IPS-15b (cell line): ENCODE results near the gene TRAPPC2L.

ENCODE experiments used
- H3K27me3 ChIP-seq: one replicate; pipeline ENCODE4 v1.6.1; 2013; ENCODE audit warnings: low read length; ENCODE audit not compliant: control insufficient read depth, insufficient read depth
- H3K36me3 ChIP-seq: one replicate; pipeline ENCODE4 v1.6.1; 2013; ENCODE audit warnings: low read length; ENCODE audit not compliant: control insufficient read depth, insufficient read depth
- H3K4me1 ChIP-seq: one replicate; pipeline ENCODE4 v1.6.1; 2013; ENCODE audit warnings: mild to moderate bottlenecking, low read length; ENCODE audit not compliant: control insufficient read depth, insufficient read depth
- H3K4me3 ChIP-seq: one replicate; pipeline ENCODE4 v1.5.1; 2013; ENCODE audit warnings: low read depth, low read length
- H3K9ac ChIP-seq: one replicate; pipeline ENCODE4 v1.6.1; 2013; ENCODE audit warnings: low read depth, mild to moderate bottlenecking, low read length
- H3K9me3 ChIP-seq: one replicate; pipeline ENCODE4 v1.6.1; 2013; ENCODE audit warnings: mild to moderate bottlenecking, low read length; ENCODE audit not compliant: control insufficient read depth, insufficient read depth

TRAPPC2L gene

DNA sequence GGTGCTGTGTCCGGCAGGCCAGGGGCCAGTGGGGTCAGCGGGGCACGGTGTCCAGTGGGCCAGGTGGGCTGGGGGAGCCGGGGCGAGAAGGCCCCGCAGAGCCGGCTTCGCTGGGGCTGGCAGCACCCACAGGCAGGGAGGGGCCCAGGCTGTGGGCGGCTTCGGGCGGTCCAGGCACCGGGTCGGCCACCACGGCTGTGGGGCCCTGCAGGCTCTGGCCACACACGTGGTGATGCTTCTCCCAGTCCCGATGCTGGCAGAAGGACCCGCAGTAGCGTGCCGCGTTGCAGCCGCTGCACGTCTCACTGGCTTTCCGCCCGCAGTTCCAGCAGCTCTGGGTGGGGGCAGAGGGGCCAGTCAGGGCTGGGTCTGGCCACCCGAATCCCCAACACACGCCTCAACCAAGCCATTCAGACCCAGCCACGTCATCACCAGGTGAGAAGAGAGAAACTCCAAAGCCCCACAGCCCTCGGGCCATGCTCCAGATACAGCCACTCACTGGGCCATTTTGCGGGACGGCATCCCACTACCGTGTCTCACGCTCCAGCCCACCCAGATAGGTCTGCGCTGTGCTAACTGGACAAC is 20.1 kb downstream of the TRAPPC2L start:
- Histone ChIP-seq H3K27me3 (no peaks in the 10 kb centered on the region), H3K9ac (no peak overlapping the region), H3K4me3 (no peak overlapping the region), H3K9me3 (no peaks in the 10 kb centered on the region), H3K36me3 (no peaks in the 10 kb centered on the region), H3K4me1 (no peaks in the 10 kb centered on the region)

DNA sequence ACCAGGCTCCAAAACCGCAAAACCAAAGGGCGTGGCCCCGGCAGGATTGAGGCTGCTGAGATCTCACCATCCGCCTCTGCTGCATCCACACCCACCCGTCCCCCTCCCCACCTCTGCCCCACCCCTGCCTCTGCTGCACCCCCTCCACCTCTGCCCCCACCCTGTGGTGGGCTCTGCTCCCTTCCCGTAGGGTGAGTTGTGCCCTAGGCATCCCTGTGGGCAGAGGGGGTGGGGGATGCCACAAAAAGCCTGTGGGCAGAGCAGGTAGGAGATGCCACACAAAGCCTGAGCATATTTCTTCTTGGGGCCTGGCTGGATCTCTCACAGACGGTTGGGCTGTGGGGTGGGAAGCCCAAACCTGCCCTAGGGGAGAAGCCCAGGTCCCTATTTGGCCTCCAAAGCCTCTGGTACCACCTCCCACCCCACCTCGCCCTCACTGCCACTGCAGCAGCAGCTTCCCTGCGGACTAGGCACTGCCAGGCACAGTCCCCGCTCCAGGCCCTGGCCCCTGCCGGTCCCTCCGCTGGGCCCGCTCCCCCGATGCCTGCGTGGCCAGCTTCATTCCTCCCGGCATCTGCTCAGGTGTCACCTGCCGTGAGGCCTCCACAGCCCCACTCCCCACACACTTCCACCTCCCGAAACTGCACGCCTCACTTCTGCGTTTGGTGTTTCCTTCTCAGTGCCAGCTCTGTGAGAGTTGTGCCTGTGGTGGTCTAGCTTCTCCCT is 20.8 kb downstream of the TRAPPC2L start:
- Histone ChIP-seq H3K36me3 (no peaks in the 10 kb centered on the region), H3K4me3 (no peak overlapping the region), H3K9ac (no peak overlapping the region), H3K9me3 (no peaks in the 10 kb centered on the region), H3K27me3 (no peaks in the 10 kb centered on the region), H3K4me1 (no peaks in the 10 kb centered on the region)

DNA sequence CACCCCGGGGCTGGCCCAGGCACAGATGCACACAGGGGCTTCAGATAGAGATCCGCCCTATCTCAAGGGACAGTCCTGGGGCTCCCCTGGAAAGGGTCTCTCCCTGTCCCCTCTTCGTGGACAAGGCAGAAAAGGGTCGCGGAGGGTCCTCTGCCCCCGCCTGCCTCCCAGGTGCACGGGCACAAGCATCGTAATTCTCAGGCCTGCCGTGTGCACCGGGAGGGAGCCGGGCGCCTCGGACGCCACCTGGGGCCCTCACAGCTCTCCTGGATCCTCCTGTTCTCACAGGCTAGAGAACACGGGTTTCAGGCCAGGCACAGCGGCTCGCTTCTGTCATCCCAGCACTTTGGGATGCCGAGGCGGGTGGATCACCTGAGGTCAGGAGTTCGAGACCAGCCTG is 21.4 kb downstream of the TRAPPC2L start:
- no peaks in the 10 kb centered on the region for H3K9me3 ChIP-seq
- no peak overlapping the region for H3K9ac ChIP-seq
- no peaks in the 10 kb centered on the region for H3K4me1 ChIP-seq
- H3K36me3 ChIP-seq: no peaks in the 10 kb centered on the region
- no peaks in the 10 kb centered on the region for H3K27me3 ChIP-seq
- no peak overlapping the region for H3K4me3 ChIP-seq

DNA sequence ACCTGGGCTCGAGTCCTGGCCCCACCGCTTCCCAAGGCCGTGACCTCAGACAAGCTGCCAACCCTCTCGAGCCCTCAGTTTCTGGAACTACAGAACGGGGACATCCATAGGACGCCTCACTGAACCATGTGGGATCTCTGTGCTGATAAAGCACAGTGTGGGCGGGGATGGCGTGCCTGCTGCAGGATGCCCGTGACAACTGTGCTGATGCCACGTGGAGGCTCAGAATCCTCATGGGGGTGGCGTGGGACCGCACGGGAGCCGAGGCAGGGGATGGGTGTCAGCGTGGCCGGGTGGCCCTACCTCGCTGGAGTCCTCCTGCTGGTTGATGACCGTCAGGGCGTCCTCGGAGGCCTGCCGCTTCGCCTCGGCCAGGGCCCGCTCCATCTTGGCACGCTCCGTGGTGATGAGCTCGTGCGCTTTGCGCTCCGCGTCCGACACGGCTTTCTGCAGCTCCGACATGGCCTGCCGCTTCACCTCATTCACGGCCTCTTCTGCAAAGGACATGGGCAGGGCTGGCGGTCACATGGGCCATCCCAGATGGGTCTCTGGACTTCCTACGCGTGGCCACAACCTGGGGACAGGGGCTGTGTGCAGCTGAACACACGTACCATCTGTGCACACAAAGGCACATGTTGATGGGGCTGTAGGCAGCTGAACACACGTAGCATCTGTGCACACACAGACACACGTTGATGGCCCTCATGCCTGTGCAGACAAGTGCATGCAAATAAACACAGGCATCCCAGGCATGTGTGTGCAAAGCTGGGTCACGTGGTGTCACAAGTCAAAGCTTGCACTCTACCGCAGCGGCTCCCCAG is 22.2 kb downstream of the TRAPPC2L start:
- Histone ChIP-seq H3K9ac (no peak overlapping the region), H3K9me3 (no peaks in the 10 kb centered on the region), H3K36me3 (no peaks in the 10 kb centered on the region), H3K4me1 (no peaks in the 10 kb centered on the region), H3K4me3 (no peak overlapping the region), H3K27me3 (no peaks in the 10 kb centered on the region)

DNA sequence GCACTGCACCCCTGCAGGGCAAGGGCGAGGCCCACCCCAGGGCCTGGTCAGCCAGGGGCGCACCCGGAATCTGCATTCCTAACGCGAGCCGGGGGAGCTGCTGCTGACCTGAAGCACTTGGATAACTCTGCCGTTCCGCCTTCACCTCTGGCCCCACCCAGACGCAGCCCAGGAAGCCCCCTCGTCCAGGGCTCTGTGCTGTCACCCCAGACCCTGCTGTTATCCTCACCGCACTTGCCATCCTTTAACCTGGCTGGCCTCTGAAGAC is 22.8 kb downstream of the TRAPPC2L start:
- Histone ChIP-seq H3K4me1 (no peaks in the 10 kb centered on the region), H3K4me3 (no peak overlapping the region), H3K9ac (no peak overlapping the region), H3K36me3 (no peaks in the 10 kb centered on the region), H3K9me3 (no peaks in the 10 kb centered on the region), H3K27me3 (no peaks in the 10 kb centered on the region)

DNA sequence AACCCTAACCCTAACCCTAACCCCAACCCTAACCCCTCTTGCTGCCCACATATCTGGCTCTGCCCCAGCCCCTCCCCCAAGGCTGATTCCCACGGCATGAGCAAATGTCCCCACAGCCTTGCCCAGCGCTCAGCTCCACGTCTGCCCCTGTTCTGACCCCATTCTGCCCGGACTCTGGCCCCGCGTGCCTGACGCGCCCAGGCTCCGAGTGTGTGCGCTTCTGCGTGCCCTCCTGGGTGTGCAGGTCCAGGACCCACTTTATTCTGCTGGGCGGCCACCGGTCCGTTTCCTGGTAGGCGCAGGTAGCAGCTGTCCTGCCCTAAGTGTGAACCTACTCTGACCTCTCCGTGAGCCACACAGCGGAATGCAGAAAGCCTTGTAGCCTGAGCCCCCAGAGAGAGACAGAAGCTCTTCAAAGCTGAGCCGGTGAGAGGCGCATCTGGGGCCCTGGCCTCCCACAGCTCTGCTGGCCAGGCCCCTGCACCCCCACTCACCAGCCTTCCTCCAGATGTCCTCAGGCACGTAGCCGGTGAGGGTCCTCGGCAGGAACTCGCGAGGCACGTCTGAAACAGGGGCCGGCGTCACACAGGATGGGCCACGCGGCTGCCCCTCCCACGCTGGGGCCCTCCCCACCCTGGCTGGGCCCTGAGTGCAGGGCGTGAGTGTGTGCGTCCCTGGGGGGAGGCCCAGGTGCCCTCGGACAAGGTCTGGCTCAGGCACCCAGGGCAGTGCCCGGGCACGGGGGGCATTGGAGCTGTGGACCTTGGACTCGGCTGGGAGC is 23.5 kb downstream of the TRAPPC2L start:
- Histone ChIP-seq H3K27me3 (no peaks in the 10 kb centered on the region), H3K9ac (no peak overlapping the region)

DNA sequence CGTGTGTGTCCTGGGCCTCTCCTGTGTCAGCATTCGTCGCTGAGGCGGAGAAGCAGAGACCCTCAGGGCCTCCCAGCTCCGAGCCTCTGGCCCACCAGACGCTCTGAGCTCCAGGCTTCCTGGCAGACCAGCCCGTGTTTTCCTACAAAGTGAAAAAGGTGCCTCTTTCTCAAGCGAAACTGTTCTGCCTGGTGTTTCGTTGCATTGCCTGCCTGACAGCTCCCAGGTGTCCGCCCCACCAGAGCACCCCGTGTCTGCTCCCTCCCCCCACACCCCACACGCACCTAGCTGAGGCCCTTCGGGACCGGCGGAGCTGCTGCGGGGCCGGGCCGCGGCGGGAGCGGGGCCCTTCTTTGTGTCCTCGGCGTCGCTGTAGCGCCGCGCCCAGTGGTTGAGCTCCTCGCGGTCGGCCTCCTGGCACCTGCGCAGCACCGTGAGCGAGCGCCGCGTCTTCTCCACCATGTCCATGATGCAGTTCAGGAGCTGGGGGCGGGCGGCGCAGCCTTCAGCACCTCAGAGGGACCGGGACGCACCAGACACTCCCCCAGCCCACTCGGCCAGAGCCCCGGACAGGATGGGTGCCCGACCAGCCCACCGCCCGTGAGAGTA is 24.2 kb downstream of the TRAPPC2L start:
- H3K36me3 ChIP-seq: no peaks in the 10 kb centered on the region
- no peaks in the 10 kb centered on the region for H3K27me3 ChIP-seq
- H3K4me3 ChIP-seq: no peak overlapping the region
- no peaks in the 10 kb centered on the region for H3K9me3 ChIP-seq
- no peaks in the 10 kb centered on the region for H3K4me1 ChIP-seq
- H3K9ac ChIP-seq: no peak overlapping the region

More for the DNA sequence above, 23.5 kb downstream of the TRAPPC2L start:
- H3K4me3 ChIP-seq: no peak overlapping the region
- H3K9me3 ChIP-seq: no peaks in the 10 kb centered on the region
- no peaks in the 10 kb centered on the region for H3K4me1 ChIP-seq
- H3K36me3 ChIP-seq: no peaks in the 10 kb centered on the region

DNA sequence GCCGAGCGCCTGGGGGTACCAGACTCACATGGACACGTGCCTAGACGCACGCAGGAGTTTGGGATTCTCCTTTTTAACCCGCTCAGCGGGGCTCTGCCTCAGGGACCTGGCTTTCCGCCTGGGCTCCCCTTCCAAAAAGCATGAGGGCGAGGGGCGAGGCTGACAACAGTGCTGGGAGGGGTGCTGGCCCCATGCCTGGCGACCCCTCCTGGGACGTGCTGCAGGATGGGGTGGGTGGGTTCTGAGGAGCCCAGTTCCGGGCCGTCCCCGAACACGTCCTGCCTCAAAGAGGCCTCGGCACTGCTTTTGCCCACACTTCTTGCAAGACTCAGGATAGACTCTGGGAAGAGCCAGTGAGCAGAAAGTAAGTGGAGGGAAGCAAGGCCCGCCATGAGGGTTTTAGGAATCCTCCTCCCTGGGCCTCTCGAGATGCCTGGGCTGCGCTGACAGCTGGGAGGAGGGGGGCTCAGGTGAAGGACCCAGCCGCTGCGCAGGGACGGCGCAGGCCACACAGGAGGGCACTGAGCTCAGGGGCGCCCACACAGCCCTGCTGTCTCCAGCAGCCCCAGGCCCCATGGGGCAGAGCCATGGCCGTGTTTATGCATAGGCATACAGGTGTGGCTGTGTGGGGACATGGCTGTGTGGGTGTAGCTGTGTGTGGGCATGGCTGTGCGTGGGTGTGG is 24.9 kb downstream of the TRAPPC2L start:
- Histone ChIP-seq H3K9me3 (no peaks in the 10 kb centered on the region), H3K27me3 (no peaks in the 10 kb centered on the region), H3K36me3 (no peaks in the 10 kb centered on the region), H3K4me1 (no peaks in the 10 kb centered on the region), H3K9ac (no peak overlapping the region), H3K4me3 (no peak overlapping the region)

DNA sequence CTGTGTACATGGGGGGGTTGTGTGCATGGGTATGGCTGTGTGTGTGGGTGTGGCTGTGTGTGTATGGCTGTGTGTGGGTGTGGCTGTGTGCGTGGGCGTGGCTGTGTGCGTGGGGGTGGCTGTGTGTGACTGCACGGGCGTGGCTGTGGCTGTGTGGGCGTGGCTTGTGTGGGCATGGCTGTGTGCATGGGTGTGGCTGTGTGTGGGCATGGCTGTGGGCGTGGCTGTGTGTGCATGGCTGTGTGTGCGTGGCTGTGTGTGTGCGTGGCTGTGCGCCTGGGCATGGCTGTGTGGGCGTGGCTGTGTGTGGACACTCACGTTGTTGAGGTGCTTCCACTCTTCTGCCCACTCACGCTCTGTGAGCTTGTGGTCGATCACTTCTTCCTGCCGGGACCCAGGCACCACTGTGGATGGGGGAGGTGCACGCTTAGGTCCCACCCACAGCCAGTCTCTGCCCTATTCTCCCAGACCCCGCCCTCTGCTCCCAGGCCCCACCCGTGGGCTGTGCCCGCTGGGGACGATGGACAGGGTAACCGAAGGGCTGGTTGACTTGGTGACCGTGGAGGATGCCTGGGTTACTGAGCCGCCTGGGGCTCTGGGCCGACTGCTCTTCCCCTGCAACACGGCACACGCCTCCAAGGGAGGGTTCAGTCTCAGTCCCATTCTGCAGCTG is 25.6 kb downstream of the TRAPPC2L start:
- Histone ChIP-seq H3K9ac (no peak overlapping the region), H3K4me3 (no peak overlapping the region), H3K4me1 (no peaks in the 10 kb centered on the region), H3K36me3 (no peaks in the 10 kb centered on the region), H3K27me3 (no peaks in the 10 kb centered on the region), H3K9me3 (no peaks in the 10 kb centered on the region)

DNA sequence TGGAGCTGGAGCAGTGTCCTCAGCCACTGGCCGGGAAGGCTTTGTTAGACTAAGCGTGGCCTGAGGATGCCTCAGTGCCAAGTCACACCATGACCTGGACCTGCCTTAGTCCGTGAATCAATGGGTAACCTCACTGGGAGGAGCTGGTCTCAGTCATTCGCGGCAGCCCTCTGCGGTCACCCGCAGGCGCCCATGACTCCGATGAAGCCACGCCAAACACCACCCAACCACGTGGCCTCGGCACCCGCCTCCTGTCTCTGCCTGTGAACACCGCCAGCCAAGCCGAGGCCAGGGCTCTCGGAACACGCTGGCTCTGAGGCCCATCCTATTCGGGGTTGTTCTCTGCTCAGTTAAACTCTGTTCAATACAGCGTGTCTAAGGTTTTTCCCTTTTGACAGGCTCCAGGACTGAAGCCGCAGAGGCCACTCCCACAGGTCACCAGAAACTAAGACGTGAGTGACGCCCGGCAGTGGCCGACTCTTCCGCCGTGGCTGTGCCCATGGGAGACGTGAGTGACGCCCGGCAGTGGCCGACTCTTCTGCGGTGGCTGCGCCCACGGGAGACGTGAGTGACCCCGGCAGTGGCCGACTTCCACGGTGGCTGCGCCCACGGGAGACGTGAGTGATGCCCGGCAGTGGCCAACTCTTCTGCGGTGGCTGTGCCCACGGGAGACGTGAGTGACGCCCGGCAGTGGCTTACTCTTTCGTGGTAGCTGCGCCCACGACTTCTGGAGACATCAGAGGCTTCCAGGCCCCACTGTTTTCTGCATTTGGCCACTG is 26.4 kb downstream of the TRAPPC2L start:
- no peaks in the 10 kb centered on the region for H3K4me1 ChIP-seq

More for the DNA sequence above, 26.4 kb downstream of the TRAPPC2L start:
- Histone ChIP-seq H3K9ac (no peak overlapping the region), H3K36me3 (no peaks in the 10 kb centered on the region), H3K27me3 (no peaks in the 10 kb centered on the region), H3K4me3 (no peak overlapping the region), H3K9me3 (no peaks in the 10 kb centered on the region)
